Mucosa of gallbladder (tissue), 1 donor: Measurements from ENCODE around the gene SERGEF. TPM values are rescaled to one million over a fixed set of nuclear protein-coding genes. Genes with fewer than 3 reads are reported as not detected.
"Not testable (repeated sequence)": the region's sequence is repeated elsewhere in the genome, so short reads cannot be mapped to it uniquely, and the experiment has no call there.

Source experiments
- DNase-seq: peaks from one replicate; pipeline ENCODE4 v3.0.0-alpha.2; 2020; ENCODE audit warnings: low spot score
- total RNA-seq: library from RNA; stranded (reverse); gene quantifications from one replicate; pipeline ENCODE4 v1.2.1, GENCODE V29; 2021
- donor health status: DM: no; HTN: no; CAD: no.

Gene SERGEF
- total RNA-seq, 1 donor from 2014 or later = 39.7 TPM

DNA sequence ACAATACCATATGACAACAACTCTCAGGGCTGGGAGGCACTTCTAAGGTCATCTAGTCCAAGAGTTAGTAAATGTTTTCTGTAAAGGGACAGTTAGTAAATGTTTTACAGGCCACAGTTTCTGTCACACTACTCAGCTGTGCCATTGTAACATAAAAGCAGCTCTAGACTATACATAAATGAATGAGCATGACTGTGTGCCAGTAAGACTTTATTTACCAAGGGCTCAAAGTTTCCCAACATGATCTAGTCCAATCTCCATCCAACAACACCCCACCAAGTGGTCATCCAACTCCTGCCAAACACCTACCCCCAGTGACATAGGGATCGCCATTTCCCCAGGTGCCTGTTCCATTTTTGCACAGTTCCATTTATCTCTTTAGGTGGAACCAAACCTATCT lies 12.1 kb downstream of the SERGEF start:
- DNase-seq = no peak

DNA sequence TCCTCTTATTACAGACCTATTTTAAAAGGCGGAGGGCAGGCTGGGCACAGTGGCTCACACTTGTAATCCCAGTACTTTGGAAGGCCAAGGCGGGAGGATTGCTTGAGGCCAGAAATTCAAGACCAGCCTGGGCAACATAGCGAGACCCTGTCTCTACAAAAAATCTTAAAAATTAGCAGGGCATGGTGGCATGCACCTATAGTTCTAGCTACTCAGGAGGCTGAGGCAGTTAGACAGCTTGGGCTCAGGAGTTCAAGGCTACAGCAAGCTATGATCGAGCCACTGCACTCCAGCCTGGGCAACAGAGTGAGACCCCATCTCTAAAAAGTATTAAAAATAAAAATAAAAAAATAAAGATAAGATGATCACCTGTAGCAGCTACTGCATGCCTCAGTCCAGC lies 12.7 kb downstream of the SERGEF start:
- not testable (repeated sequence) for DNase-seq

DNA sequence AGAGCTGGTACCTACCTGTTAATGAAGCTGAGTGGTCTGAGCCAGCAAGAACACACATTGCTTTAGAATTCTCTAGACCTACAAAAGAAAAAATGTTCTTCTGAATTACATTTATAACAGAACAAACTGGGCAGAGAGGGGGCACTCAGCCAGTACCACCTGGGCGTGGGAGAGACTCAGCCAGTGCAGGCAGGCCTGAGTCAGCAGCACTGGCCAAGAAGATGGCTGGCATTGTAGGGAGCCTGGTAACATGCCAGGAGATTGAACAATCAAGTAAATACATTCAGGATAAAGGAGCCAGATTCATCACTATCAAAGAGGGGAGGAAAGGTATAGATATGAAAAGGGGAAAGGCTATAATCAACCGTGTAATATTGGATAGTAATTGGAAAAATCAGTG lies 19.9 kb downstream of the SERGEF start:
- no peak for DNase-seq

DNA sequence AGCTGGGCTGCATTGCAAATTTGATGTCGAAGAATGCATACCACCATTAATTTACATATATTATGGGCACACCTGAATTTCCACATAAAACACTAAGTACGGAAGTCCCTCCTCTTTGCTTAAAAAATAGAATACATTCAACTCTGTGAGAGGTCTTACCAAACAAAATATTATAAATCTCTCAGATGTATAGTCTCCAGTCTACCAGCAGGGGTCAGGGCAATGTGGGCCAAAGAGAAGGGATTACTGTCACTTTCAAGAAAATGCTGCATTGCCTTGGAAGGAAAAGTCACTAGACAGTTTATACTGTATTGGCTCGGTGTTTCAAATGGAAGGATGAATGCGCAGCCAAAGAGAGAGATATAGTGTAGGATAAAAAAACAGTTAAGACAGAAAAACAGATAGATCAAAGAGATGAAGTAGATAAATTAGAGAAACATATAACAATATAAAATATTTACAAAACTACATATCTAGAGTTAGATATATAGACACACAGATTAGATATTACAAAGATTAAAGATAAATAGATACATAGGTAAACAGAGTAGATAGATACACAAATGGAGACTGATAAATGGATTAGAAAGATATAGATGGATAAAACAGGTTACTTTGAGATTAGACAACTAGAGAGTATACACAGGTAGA lies 20.9 kb downstream of the SERGEF start:
- DNase-seq = no peak

DNA sequence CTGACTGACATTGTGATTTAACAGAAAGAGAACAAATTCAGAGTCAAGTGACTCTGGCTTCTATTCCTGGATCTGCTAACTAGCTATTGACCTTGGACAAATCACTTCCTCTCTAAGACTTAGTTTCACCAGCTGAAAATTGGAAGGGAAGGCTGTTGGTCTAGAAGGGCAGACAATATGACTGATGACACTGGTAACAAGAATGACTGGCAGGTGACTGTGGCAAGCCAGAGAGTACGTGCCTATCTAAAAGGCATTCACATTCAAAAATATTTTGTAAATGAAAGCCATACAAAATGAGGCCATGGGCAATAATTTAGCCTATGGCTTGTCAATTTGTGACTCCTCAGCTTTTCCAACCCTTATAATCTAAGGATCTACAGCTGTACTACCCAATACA lies 23.5 kb downstream of the SERGEF start:
- DNase-seq = no peak

DNA sequence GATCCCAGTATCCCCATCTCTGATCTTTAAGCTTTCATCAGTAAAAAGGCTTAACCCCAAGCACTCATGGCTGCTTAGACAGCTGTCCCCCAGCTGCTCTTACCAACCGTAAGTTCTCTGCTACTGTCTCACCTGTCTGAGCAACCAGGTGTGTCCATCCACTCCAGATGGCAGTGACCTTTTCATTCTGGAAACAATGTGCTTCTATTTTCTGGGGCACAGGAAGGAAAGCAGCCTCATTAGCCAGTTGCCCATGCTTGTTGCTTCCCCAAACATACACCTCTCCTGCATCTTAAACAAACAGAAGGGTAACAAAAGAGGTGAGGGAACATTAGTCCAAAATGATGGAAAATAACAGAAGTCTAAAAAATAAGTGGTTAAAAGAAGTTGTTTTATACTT lies 24.4 kb downstream of the SERGEF start:
- DNase-seq = no peak

DNA sequence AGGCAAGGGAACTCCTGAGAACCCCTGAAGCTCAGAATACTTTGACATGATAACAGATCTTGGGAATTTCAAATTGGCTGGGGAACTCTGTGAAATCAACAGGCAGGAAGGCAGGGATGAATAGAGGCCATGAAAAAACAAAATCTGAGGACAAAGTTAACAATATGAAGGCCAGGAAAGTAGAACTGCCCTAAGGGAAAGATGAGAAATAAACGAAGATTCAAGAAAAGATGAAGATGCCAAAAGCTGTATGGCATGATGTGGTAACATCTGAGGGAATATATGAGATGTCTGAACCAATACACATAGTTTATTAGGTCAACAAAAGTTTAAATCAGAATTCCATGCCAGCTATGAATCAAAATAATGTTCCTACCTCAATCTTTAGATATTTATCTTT lies 25.0 kb downstream of the SERGEF start:
- no peak for DNase-seq

DNA sequence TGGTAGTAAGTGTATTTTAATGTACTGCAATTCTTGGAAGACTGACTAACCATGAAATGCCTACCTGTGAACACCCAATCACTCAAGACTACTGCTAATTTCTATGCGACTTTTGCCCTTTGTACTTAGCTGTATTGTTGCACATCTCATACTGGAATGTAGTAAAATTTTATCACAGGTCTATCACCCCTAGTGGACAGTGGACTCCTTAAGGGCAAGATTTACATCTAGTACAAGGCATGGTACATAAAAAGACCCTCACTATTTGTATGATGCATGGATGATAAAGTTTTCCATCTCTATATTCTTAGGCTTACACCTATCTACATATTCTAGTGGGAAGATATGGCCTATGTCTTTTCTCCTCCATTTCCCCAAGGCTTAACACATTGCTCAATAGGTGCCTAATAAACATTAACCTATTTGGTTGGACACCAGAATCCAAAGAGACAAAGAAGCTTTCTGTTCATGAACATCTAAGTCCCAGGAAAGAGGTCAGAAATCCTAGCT lies 26.1 kb downstream of the SERGEF start:
- no peak for DNase-seq

DNA sequence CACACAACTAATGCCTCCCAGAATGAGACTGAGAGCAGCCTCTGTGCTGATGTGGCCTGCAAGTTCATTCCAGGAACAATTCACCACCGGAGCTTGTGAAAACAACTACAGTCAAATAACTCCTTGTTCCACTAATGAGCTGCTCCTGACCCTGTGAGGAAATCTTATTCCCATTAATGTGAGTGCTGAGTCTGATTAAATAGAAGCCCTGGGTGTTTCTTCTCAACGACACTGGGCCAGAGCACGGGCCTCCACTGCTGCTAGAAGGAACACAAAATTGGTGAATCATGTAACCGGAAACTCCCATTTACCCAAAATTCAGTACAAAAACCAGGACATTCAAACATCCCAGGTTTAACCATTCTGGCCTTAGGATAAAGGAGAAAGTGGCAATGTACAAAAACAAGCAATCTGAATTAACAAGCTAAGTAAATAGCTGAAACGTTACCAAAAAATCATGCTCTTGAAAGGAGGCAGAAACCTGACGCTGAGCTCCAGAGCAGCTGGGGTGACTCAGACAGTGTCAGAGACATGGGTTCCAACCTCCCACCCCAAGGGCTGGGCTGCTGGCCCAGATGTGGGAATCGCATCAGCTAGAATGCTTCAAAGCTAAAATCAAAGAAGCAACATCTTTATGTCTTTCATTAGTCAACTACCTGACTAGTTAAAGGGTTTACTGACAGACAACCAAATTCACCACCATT lies 26.7 kb downstream of the SERGEF start:
- no peak for DNase-seq

DNA sequence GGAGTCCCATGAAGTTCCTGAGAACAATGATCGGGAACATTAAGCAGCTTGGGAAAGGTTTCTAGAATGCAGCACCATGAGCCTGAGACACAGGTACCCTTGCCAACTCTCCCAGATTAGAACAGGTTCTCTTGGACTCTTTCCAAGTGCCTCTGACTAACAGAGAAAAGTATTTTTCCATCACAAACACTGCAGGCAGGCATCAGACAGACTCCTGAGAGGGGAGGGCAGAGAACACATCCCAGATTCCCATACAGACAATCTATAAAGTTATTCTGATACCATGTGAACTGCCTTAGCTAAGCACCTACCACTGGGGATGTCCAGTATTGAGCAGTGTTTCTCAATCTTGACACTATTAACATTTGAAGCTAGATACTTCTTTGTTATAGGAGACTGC lies 27.3 kb downstream of the SERGEF start:
- DNase-seq = no peak

DNA sequence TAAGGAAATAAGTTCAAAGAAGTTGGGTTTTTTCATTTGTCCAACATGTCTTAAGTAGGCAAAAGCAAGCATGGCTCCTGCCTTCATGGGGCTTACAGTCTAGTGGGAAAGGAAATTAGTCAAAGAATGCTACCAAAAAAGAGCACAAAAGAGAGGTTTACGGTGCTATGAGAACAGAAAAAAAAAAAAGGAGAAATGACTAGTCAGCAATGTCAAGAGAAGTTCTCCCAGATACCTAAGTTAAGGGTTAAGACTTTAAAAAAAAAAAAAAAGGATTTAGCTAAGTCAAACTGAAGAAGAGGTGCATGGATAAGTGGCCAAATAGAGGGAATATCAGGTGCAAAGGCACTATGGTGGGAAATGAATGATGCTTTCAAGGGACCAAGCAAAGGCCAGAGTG lies 29.3 kb downstream of the SERGEF start:
- no peak for DNase-seq

DNA sequence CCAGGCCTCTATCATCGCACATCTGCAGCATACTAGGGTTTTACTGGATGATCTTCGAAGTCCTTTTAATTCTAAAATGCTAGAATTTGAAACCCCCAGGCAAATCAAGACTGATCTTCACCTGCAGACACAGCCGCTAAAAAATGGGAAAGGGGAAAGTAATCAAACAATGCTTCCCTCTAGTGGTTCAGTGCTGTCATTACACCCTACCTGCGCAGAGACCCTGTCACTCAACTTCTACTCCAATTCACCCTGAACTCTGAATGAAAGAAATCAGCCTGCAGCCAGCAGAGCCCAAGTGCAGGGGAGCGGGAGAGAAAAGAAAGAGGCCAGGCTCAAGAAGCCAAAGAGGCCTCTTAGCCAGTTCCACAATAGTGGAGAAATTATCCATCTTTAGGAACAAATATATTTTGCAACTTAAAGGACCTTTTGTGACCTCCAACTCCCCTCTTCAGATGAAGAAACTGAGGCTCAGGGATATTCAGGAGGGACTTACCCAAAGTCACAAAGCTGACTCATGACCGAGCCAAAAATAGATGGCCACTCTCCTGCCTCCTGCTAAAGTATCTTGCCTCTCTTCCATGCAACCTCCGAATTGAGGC lies 33.0 kb downstream of the SERGEF start:
- DNase-seq = peak; percentile 14

DNA sequence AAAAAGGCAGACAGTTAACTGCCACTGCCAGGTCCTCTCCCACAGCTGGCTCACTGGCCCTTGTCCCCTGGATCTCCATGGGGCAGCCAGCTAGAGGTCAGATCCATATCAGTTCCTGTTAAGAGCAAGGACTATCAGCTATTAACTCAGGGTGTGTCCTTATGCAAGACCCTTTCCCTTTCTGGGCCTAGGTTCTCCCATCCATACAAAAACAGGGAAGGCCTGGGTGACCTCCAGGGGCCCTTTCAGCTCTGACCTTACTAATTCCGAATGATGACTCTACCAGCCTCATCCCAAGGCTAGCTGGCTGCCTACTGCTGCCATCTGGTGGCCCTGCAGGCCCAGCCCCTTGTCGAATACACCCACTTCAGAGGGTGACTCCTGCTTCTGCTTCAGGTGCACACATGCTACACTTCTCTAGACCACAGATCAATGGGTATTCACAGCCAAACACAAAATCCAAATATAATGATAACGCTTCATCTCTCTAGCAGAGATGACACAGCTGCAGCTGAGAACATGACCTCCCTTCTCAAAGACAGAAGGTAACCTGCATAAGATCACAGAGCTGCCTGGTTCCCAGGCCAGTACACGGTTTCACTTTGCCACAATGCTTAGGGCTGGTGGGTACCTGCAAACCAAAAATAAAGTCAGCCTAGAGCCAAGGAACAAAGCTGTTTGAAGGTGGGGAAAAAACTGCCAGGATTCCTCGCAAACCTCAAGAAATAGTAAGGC lies 34.1 kb downstream of the SERGEF start:
- peak; percentile 19 for DNase-seq

DNA sequence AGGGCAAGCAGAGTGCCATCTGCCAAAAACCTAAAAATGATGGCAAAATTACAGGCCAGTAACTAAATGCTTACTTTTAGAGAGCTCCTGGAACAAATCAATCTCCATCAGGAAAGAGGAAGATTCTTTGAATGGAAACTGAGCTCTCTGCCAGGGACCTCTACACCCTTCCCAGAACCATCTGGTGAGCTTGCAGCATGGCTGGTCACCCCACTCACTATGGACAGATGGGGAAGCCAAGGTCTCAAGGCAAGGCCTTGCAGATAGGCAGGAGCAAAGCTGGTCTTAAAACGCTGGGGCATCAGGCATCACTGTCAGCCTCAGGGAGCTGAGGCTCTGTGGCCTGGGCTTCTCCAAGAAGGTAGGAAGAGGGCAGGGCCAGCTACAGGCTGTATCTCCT lies 36.2 kb downstream of the SERGEF start:
- DNase-seq = no peak

DNA sequence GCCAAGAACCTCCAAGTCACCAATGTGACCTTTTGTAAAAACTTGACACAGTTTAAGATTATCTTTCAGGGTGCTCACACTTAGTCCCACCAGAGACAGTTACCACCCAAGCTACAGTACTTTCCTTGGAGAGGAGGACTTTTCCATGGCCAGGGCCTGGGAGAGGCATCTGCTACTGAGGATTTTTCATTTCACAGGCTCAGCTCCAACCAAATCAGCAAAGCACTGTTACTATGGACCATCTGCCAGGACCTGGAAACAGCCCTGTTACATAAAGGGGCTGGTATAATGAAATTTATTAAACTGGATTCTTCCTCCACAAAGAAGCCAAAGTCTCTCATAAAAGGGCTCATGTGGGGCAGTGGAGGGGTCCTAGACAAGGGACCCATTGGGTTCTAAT lies 38.6 kb downstream of the SERGEF start:
- no peak for DNase-seq

DNA sequence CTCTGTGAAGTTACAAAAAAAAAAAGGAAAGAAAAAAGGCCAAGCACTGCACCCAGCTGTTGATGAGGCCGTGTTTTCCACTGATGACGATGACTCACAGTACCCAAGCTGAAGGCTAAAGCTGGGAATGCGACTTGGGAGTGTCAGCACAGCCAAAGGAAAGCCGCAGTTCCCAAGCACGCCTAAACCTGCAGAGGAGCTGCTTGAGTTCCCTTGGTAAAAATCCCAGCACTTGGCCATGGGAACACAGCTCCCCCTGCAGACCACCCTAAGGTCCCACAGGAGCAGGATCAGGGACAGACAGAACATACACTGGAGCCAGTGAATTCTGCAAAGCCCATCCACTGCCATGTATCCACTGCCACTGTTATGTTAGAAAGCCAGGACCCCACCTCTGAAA lies 39.9 kb downstream of the SERGEF start:
- peak; percentile 14 for DNase-seq

DNA sequence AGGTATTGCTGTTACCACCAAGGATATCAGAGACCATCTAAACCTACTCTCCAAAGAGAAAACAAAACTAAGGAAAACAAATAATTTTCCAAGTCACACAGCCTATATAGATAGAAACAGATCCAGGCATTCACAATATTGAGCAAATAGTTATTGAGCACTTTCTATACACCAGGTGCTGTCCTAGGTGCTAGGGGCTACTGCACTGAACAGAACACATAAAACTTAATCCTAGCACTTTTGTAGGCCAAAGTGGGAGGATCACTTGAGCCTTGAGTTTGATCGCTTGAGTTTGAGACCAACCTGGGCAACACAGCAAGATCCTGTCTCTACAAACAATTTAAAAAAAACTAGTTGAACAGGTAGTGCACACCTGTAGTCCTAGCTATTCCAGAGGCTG lies 44.6 kb downstream of the SERGEF start:
- no peak for DNase-seq

DNA sequence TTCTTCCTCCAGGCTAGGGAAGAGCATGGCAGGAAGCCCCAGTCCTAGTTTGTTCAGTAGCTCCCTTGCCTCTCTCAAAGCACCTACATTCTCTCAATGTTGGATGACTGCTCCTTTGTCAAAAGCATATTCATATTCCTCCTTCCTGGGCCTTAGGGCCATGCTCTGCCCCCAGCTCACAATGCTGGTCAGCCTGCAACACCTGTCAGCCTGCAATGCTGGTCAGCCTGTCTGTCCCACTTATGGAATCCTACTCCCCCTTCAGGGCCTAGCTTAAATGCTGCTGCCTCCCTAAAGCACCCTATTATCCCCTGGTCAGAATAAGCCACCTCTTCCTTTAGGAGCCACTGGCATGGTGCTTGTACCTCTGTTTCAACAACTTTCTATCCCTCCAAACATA lies 45.2 kb downstream of the SERGEF start:
- no peak for DNase-seq

DNA sequence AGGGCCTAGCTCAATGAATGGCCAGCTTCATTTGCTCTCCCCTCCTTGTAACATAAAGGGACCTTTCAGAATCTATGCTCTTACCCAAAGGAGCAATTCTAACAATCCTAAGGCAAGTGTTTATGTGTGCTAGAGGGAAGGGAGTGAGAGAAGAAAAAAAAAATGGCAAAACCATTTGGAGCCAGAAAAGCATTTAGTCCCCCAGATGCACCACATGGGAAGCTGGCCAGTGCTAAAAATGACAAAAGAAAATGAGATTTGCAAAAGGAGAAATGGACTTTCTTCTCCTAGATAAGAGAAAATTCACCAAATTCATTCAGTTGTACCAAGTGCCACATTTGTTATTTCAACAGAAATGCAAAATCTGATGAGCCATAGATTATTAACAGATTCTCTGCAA lies 52.8 kb downstream of the SERGEF start:
- no peak for DNase-seq

DNA sequence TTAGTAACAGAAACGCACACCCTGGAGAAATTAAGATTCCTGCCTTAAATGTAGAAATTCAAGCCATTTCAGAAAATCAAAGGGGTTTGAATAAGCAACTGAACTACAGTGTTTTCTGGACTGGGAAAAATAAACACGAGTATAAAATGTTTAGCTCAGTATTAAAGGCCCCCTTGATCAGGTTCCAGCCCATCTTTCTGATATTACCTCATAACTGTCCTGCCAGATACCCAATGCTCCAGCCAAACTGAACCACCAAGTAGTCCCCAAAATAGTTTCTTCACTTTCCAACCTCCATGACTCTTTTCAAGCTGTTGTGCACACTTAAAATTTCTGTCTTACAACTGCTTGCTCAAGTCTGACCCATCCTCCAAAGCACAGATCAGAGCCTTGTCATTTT lies 54.4 kb downstream of the SERGEF start:
- DNase-seq = no peak

DNA sequence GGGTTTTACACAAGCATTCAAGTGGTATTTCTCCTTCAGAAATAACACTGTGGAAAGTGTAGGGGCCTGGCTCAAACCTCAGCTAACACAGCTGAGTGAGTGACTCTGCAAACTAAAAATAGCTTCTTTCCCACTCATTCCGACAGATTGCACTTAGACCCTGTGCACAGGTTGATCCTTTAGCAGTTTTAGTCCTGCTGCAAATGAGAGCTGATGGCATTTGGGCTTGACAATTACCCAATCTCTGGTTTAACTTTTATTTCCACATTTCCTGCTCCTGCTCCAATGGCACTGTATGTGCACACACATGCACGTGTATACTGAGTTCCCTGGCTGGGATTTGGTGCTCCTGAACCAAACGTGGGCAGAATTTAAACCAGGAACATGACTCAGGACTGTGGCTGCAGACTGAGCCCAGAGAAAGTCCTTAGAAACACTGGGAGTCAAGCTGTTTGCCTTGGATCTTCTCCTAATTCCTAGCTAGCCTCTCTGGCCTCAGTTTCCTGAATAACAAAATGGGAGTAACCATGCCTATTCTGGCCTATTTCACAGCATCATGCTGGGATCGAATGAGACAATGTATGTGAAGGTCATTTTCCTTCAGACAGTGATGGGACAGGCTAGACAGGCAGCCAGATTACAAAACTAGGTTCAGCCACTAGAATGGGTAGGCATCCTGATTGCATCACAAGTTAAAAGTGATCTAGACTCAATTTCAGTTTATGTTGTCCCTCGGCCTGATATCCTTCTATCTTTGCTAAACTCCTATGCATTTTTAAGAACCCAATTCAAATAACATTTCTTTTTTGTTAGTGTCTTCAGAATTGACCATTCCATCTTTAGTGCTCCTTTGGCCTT lies 58.2 kb downstream of the SERGEF start:
- no peak for DNase-seq

DNA sequence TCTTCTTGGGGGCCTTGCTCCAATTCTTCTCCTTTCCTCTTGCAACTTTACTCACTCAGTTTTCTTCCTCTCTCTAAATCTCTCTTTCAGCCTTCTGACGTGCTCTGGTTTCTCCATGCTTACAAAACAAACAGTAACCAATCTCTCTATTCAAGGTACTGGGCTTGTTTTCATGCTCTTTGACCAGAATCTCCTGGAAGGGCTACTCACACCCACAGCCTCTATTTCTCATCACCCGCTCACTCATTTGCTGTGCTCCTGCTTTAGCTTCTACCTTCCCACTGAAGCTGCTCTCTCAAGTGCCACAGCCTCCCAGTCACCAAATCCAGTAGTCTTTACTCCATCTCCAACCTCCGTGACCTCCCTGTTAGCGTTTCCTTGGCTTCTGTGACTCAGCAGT lies 60.4 kb downstream of the SERGEF start:
- DNase-seq = no peak
